Transverse colon (tissue), 4 donors: ENCODE data around the gene ZBTB7C. TPM values are rescaled to one million over a fixed set of nuclear protein-coding genes. Genes with fewer than 3 reads are reported as not detected.

ENCODE experiments used
- DNase-seq: peaks from one replicate; pipeline ENCODE4 v3.0.0-alpha.2; 2019
- H3K27ac ChIP-seq, 4 donors: fragments of 200-600 bp; sonication (generic); 2 replicates each; pipeline ENCODE4 v1.5.1; 2016 to 2018; ENCODE audit warnings: inconsistent platforms in 4 of 4
- H3K27me3 ChIP-seq: fragments of 200-600 bp; sonication (generic); 2 replicates; pipeline ENCODE4 v1.5.1; 2017; ENCODE audit warnings: inconsistent platforms
- H3K36me3 ChIP-seq, 4 donors: fragments of 200-600 bp; sonication (generic); 2 replicates each; pipeline ENCODE4 v1.5.1; 2017 to 2019; ENCODE audit warnings: inconsistent platforms in 4 of 4
- H3K4me1 ChIP-seq, 4 donors: fragments of 200-600 bp; sonication (generic); 2 replicates each; pipeline ENCODE4 v1.5.1; 2017 to 2020; ENCODE audit warnings: inconsistent platforms in 4 of 4
- H3K4me3 ChIP-seq, 4 donors: fragments of 200-600 bp; sonication (generic); 1 replicate in 1 of 4; 2 replicates in 3 of 4; pipeline versions ENCODE4 v1.5.1 to v1.6.1; 2017 to 2019; ENCODE audit warnings: inconsistent platforms in 4 of 4
- H3K9me3 ChIP-seq, 2 donors: fragments of 200-600 bp; sonication (generic); 2 replicates each; pipeline ENCODE4 v1.5.1; 2017 to 2019; ENCODE audit warnings: inconsistent platforms in 2 of 2
- EP300 ChIP-seq: sonication (generic); formaldehyde crosslinking; IDR thresholded peaks from one replicate; pipeline ENCODE4 v1.6.1; 2017; ENCODE audit warnings: antibody characterized with exemption, low read depth
- POLR2A ChIP-seq: fragments of 450-650 bp; IDR thresholded peaks from one replicate; pipeline ENCODE4 v1.6.1; 2016; ENCODE audit warnings: antibody characterized with exemption, mild to moderate bottlenecking, moderate library complexity
- POLR2AphosphoS5 ChIP-seq, 3 donors: sonication (generic); formaldehyde crosslinking; IDR thresholded peaks; one replicate each; pipeline ENCODE4 v1.6.1; 2016; ENCODE audit warnings: antibody characterized with exemption in 3 of 3
- WGBS, 2 donors: methylation state at CpG; one replicate each; pipeline ENCODE4 v1.1.5; 2018; ENCODE audit warnings: low coverage in 1 of 2; 5-methylcytosine and 5-hydroxymethylcytosine counted together
- in situ Hi-C, 4 donors: fragments of 200-750 bp; cut with MboI; loops; one replicate each; pipeline versions ENCODE4 v1.15.0 to v1.15.1; 2017; ENCODE audit warnings: low sequenced_read_pairs in 3 of 4, low pct_ligation_motif_present in 1 of 4, low pct_unique_long_range_greater_than_20kb in 1 of 4
- intact Hi-C: fragments of 100-400 bp; cut with DNase I; formaldehyde crosslinking; loops from one replicate; pipeline ENCODE4 v1.15.1; 2023; ENCODE audit warnings: low total_unique reads
- total RNA-seq, 4 donors: library from RNA; depleted of rRNA; stranded (reverse); fragments of >200 nt; gene quantifications; one replicate each; pipeline ENCODE4 v1.1.0, GENCODE V29; 2016
- TF ChIP-seq, protein P1 (sequence below), 5 experiments: fragments of 200-600 bp in 3 of 5; fragments of 450-650 bp in 2 of 5; sonication (generic) in 3 of 5; IDR thresholded peaks; 1 replicate in 2 of 5; 2 replicates in 3 of 5; pipeline ENCODE4 v1.5.1; 2016 to 2017; ENCODE audit warnings: antibody characterized with exemption in 5 of 5, inconsistent platforms in 3 of 5, mild to moderate bottlenecking in 2 of 5, moderate library complexity in 1 of 5

Gene ZBTB7C
- total RNA-seq, 4 donors from 2014 or later: 38.4 to 81.2 (median 47.5) TPM

DNA sequence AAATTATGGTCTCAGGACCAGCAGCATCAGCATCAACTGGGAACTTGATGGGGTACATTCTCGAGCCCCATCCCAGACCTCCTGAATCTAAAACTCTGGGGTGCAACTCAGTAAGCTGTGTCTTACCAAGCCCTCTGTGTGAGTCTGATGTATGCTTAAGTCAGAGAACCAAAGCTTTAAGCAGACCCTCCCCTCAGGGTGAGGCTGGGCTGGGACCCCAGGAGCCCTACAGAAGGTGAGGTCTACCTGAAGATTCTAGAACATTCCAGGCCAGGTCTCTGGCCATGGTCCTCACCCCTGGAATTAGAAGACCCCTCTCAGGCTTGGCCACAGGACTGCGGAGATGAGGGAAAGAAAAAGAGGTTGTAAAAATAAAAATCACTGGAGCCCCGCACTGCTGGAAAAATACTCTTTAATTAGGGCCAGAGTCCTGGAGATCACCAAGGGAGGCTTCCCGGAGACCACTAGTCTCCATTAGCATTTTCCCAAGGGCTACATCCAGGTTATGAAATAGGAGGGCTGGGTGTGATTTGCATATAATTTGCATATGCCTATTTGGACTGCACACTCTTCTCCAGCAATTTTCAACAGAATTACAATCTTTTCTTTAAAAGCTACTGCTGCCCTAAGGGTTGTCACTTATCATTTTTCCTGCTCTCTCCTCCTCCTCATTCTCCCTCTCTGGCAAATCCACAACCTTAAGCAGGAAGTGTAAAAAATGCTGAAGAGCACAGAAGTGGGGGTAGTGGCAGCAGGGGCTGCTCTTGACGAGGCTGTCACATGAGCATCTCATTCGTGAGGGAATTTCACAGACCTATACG, 100.2 kb downstream of the ZBTB7C start:
- Histone ChIP-seq H3K36me3 (no peaks in the 10 kb centered on the region), H3K9me3 (no peaks in the 10 kb centered on the region), H3K4me1 (peaks cover 0 to 7% (median 0%) of the 10 kb centered on the region in 4 donors), H3K27ac (no peak overlapping the region), H3K27me3 (no peaks in the 10 kb centered on the region), H3K4me3 (no peak overlapping the region)
- intact Hi-C loops: no loop called here
- no peak for DNase-seq
- WGBS, 2 donors: 75 to 82% methylated on average over 3 to 7 of the region's 7 CpGs
- TF ChIP-seq POLR2A: no peak
- TF ChIP-seq, protein P1, sequence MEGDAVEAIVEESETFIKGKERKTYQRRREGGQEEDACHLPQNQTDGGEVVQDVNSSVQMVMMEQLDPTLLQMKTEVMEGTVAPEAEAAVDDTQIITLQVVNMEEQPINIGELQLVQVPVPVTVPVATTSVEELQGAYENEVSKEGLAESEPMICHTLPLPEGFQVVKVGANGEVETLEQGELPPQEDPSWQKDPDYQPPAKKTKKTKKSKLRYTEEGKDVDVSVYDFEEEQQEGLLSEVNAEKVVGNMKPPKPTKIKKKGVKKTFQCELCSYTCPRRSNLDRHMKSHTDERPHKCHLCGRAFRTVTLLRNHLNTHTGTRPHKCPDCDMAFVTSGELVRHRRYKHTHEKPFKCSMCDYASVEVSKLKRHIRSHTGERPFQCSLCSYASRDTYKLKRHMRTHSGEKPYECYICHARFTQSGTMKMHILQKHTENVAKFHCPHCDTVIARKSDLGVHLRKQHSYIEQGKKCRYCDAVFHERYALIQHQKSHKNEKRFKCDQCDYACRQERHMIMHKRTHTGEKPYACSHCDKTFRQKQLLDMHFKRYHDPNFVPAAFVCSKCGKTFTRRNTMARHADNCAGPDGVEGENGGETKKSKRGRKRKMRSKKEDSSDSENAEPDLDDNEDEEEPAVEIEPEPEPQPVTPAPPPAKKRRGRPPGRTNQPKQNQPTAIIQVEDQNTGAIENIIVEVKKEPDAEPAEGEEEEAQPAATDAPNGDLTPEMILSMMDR (IDR thresholded peaks at IDR 0.05): no peak
- no peak for TF ChIP-seq POLR2AphosphoS5 (IDR thresholded peaks at IDR 0.05)
- TF ChIP-seq EP300: no peak
- in situ Hi-C loops: no loop called here

DNA sequence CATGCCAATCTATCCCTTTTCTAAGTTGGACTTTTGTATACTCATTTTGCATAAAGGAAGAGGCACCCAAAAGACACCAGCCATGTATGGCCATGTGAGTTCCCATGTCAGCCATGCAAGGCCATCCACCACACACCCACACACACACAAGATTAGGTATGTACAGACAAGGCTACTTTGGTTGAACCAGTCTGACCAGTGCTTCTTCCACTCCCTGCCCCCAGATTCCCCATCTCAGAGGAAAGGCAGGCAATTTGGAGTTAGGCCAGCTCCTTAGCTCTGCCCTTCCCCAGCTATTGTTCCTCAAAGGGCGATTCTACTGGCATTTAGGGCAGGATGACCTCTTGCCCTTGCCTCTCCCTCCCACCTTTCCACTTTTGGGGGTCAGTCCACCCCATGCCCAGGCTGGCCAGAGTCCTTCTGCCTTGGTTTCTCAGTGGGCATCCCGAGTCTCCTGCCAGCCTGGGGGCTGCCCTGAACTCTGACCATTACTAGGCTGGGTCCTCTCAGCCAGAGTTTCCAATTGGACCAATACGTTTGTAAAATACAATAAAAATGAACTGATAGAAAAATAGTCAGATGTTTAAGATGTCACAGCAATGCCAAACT, 101.1 kb downstream of the ZBTB7C start:
- no peak overlapping the region for H3K27ac ChIP-seq
- TF ChIP-seq POLR2AphosphoS5 (IDR thresholded peaks at IDR 0.05): no peak
- TF ChIP-seq, protein P1 (IDR thresholded peaks at IDR 0.05): no peak
- no peak for TF ChIP-seq POLR2A
- peaks cover 0 to 7% (median 0%) of the 10 kb centered on the region in 4 donors for H3K4me1 ChIP-seq
- intact Hi-C loops: no loop called here
- no peaks in the 10 kb centered on the region for H3K36me3 ChIP-seq
- no peaks in the 10 kb centered on the region for H3K9me3 ChIP-seq
- DNase-seq: peak; percentile 38
- 49% methylated on average over 3 of the region's 3 CpGs; no CpG with 5 or more reads in 1 of the 2 donors for WGBS, 2 donors
- no peak overlapping the region for H3K4me3 ChIP-seq
- in situ Hi-C loops: no loop called here
- no peaks in the 10 kb centered on the region for H3K27me3 ChIP-seq

DNA sequence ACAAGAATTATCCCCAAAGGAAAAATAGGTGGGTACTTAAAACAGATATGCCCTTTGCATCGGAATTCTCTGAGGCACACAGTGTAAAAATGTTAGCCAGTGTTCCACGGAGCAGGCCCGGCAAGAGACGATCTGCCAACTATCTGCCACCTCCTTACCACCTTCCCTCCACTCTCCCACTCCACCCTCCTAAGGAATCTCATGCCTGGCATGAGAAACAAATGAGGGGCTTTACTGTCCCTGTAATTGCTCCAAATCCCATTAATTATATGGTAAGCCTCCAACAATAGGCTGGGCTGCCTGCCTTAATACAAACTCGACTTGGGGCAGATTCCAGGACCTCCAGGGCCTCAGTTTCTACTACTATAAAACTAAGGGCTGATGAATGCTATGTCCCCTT, 102.3 kb downstream of the ZBTB7C start:
- WGBS, 2 donors: 77 to 80% methylated on average over 3 to 5 of the region's 5 CpGs
- Histone ChIP-seq H3K27ac (no peak overlapping the region), H3K4me3 (no peak overlapping the region), H3K4me1 (peaks cover 0 to 7% (median 0%) of the 10 kb centered on the region in 4 donors), H3K36me3 (no peaks in the 10 kb centered on the region), H3K9me3 (no peaks in the 10 kb centered on the region), H3K27me3 (no peaks in the 10 kb centered on the region)
- in situ Hi-C loops (no loop called here), intact Hi-C loops (no loop called here)
- TF ChIP-seq EP300: no peak
- no peak for TF ChIP-seq POLR2A
- TF ChIP-seq POLR2AphosphoS5 (IDR thresholded peaks at IDR 0.05): no peak
- TF ChIP-seq, protein P1 (IDR thresholded peaks at IDR 0.05): no peak
- no peak for DNase-seq

DNA sequence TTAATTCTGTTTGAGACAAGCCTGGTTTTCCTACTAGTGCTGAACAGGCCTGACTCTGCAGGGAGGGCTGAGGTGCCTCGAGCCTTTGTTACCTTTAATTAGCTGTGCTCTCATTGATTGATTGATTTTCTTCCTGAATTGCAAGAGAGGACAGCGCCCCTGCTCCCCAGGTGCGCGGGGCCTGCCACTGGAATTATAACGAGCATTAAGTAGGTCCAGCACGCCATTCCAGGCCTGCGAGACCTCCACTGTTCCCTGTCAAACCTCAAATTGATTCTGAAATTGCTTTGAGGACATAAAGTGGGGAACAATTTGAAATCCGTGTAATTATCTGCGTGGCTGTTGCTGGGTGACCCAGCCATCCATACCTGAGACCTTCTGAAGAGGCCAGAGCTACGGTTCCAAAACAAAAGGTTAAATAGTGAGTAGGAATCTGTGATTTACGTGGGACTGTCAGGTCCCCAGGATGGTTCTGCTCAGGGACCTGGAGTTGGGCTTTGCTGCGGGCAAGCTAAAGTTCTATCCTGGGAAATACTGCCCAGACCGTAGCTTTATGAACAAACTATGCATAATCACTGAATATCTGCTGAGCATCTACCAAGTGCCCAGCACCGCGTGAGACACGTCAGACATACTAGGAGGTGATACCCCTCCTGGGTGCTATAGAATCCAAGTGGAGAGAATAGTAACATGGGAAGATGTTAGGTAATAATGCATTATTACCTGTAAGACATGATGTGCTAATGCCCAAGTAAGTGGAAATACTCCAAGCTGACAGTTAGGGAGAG, 104.1 kb downstream of the ZBTB7C start:
- TF ChIP-seq POLR2AphosphoS5 (IDR thresholded peaks at IDR 0.05) (no peak), POLR2A (no peak), EP300 (no peak)
- TF ChIP-seq, protein P1 (IDR thresholded peaks at IDR 0.05): no peak
- intact Hi-C loops: no loop called here
- no peak for DNase-seq
- in situ Hi-C loops: no loop called here
- Histone ChIP-seq H3K9me3 (no peaks in the 10 kb centered on the region), H3K27ac (no peak overlapping the region), H3K4me1 (peaks cover 0 to 7% (median 0%) of the 10 kb centered on the region in 4 donors), H3K4me3 (no peak overlapping the region), H3K27me3 (no peaks in the 10 kb centered on the region), H3K36me3 (no peaks in the 10 kb centered on the region)
- 73 to 88% methylated on average over 5 to 16 of the region's 16 CpGs for WGBS, 2 donors
